PFSK-1 (cell line): ENCODE results near the gene CA11.

ENCODE experiments used
- POLR2AphosphoS5 ChIP-seq: IDR thresholded peaks from 2 replicates; pipeline ENCODE4 v1.6.1; 2012; ENCODE audit warnings: low read depth, mild to moderate bottlenecking, control low read depth, low read length, moderate library complexity
- TAF1 ChIP-seq: IDR thresholded peaks from 2 replicates; pipeline ENCODE4 v1.6.1; 2012; ENCODE audit warnings: low read length, control low read depth, borderline replicate concordance; ENCODE audit not compliant: insufficient read depth

DNA sequence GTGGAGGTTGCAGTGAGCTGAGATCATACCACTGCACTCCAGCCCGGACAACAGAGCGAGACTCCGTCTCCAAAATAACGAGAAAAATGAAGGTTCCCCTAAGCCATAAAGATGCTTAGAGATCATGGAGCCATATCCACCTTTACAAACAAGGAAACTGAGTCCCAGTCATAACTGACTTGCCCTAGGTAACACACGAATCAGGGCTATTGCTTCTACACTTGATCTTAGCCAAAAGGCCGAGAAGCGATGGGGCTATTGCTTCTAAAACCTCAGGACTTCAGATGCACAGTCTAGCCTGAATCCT, 12.0 kb downstream of the CA11 start:
- TF ChIP-seq POLR2AphosphoS5 (no peak), TAF1 (no peak)
